ENCODE data around the gene SYTL5.
A peak's percentile ranks its signal among the peaks of the same experiment; 100 is the strongest.
"Not testable (repeated sequence)": the region's sequence is repeated elsewhere in the genome, so short reads cannot be mapped to it uniquely, and the experiment has no call there.

Gene SYTL5

DNA sequence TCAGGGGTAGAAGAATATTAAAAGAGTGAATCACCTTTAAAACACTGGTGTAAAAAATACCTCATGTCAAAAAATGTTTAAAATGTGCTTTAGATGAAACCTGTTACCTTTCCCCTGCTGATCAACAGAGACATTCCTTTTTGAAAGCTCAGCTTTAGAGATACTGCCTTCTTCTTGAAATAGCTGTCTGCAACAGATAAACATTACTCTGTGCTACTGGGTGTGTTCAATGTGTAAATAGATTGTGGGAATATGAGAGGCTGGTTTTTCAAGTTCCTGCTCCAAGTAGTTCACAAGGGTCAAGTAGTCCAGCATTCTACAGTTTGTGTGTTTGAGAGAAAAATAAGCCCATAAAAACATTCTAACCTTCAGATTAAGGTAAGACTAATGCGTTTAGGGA, at the start of gene SYTL5:
SYTL5 (plus strand) TSS at position 263 of the 400 bp plus-strand sequence. CDS start 27,337 bp downstream, outside the sequence.
- DNase-seq: no peak

DNA sequence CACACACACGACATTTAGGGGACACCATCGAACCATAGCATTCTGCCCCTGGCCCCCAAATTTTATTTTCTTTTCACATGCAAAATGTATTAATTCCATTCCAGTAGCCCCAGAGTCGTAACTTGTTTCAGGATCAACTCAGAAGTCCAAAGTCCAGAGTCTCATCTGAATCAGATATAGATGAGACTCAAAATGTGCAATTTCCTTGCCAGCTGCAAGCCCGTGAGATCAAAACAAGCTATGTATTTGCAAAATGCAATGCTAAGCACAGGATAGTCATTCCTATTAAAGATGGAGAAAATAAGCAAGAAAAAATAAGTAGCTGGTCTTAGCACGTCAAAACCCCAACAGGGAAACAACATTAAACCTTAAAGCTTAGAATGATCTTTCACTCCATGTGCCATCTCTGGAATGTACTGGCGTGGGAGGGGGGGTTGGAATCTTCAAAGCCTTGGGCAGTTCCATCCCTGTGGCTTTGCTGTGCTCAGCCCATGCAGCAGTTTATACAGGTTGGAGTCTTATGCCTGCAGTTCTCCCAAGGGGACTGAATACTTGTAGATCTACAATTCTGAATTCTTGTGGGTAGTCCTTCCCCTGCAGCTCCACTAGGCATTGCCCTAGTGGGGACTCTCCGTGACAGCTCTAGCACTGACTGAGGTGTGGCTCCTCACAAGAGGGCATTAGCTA, 47.7 kb upstream of the SYTL5 start:
- DNase-seq: no peak

DNA sequence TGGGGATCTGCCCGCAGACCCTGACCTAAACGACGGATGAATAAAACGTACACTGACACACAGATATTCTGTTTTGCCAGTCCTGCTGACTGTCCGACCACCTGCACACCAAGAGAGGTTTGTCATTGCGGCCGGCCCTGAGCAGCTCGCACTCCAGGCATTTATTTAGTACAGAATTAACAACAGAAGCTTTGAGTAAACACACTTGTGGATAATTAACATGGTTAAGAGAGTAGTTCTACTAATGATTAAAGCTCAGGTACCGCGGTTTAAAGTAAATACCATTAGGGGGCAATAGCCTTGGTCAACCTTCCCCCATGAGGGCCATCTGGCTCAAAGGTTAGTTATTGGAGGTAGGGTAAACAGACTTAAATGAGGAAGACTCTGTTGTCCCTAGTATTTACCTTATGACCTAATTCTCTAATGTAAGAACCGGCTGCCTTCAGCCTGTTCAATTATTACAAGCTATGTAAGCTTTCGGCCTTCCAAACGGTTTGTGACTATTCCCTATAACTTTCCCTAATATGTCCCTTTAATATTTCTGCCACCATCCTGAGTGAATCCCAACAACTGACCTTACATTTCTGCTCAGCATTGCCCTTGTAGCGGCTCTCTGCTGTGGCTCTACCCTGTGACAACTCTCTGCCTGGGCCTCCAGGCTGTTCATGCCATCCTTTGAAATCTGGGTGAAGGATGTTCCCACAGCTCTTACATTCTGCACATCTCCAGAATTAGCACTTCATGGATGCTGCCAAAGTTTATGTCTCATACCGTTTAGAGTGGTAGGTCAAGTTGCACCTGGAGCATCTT, 46.9 kb upstream of the SYTL5 start:
- no peak for DNase-seq

DNA sequence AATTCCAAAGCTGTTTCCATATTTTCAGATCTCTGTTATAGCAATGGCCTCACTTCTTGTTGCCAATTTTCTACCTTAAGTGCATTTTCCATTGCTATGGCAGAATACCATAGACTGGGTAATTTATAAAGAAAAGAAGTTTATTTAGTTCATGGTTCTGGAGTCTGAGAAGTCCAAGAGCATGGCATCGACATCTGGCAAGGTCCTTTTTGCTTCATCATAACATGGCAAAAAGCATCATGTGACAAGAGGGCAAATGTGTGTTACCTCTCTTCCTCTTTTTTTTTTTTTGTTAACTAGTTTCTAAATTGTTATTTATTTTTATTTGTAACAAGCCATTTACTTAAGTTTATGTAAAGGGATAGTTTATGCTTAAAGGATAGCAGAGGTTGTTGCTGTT, 45.2 kb upstream of the SYTL5 start:
- no peak for DNase-seq

DNA sequence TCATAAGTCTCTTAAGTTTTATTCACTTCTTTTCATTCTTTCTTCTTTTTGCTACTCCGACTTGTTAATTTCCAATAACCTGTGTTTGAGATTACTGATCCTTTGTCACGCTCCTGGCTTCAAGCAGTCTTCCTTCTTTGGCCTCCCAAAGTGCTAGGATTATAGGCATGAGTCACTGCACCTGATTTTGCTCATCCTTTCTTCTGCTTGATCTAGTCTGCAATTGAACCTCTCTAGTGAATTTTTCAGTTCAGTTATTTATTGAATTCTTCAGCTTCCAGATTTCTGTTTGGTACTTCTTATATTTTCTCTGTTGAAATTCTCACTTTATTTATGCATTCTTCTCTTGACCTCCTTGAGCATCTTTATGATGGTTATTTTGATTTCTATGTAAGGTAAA, 38.6 kb upstream of the SYTL5 start:
- no peak for DNase-seq

DNA sequence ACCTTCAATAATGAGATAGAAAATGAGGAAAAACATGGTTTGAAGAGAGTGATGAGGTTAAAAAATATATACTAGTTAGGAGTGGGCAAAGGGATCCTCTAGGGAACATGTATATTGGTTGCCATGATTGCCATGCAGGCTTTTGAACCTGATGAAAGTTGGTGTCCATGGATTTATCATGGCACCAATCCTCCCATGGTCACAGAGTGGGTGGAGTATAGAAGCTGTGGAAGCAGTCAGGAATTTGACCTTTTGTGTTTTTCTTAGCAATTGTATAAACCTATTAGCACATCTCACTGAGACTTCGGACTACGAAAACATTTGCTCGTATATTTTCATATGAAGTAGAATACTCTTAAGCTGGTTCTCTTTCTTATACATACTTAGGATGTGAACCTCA, 30.9 kb upstream of the SYTL5 start:
- DNase-seq: no peak

DNA sequence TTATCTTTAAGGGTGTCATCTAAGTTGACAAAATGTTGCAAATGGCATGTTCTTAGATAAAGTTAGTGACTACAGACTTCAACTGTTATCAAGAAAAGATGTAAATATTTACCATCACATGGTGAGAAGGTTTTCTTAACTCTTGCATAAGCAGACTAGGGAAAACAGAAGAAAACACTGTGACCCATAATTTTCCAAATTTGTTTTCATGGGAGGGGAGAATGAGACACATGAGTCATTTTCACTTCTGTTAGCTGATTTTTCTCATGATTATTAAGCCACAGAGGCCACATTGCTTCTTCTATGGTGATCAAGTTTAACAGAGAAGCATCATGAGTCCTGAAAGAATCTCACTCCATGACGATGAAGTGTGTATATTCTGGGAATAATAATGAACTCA, 30.2 kb upstream of the SYTL5 start:
- DNase-seq: no peak

DNA sequence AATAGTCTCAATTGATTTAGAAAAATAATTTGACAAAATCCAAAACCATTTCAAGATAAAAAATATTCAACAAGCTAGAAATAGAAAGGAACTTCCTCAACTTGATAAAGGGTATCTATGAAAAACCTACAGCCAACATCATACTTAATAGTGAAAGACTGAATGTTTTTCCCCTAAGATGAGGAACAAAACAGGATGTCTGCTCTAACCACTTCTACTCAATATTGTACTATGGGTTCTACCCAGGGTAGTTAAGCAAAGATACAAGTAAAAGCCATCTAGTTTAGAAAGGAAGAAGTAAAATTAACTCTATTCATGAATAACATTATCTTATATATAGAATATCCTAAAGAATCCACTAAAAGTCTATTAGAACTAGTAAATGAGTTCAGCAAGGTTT, 21.5 kb upstream of the SYTL5 start:
- DNase-seq: no peak

DNA sequence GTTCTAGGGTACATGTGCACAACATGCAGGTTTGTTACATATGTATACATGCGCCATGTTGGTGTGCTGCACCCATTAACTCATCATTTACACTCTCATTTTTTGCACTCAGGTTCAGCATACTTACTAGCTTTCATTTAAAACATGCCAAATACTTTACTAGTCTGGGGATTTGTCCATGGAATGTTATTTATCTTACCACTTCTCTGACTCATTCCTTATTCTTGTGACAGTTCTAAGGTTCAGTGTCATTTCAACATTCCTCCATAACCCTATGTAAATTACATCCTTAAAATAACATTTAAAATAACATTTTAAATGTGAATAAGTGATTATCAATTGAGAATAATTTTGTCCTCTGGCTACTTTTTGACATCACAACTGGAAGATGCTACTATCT, 19.5 kb upstream of the SYTL5 start:
- no peak for DNase-seq

DNA sequence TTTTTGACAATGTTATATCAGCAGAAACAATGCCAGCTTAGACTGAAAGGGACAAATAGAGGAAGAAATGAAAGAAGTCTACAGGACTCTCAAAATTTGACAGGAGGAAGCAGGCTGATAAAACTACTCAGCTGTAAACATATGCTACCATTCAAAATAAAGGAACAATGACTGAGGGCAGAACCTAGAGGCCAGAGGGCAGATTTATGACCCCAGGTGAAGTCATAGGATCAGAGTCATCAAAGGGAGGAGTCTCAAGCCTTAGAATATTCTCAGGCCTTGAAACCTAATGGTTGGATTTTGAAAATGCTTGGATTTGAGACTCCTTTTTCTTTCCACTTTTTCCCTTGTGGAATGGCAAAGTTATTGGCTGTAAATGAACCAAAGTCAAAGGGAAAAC, 17.0 kb upstream of the SYTL5 start:
- DNase-seq: no peak

DNA sequence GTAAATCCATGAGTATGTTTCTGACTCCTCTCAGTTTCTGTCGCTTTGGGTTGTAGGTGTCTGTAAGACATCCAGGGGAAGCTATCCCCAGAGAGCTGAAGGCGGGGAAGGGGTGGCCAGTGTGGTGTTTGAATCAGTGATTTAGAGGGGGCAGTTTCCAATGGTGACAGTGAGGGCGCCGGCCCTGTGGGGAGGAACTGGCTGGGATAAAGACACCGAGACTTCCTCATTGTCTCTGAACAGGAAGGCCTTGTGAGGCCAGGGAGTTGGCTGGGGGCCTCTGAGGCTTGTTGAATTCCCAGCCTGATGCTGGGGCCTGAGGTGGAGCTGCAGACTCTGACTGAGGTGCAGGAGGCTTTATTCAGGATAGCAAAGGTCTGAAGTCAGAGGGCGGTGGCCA, 15.1 kb upstream of the SYTL5 start:
- not testable (repeated sequence) for DNase-seq

DNA sequence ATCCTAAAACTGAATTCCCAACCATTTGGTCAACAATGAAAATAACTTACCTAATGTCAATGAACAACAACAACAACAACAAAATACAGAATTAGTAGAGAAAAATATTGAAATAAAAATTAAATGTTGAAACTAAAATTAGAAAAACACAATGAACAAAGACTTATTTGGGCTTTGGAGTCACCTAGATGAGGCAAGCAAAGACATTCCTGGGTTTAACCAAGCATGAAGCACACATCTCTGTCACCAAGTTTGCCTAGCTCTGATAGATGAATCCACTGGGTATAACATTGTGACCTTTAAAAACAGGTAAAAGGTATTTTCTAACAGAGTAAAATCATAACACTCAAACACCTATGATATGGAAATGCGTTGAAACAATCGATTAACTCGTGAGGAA, 13.2 kb upstream of the SYTL5 start:
- no peak for DNase-seq

DNA sequence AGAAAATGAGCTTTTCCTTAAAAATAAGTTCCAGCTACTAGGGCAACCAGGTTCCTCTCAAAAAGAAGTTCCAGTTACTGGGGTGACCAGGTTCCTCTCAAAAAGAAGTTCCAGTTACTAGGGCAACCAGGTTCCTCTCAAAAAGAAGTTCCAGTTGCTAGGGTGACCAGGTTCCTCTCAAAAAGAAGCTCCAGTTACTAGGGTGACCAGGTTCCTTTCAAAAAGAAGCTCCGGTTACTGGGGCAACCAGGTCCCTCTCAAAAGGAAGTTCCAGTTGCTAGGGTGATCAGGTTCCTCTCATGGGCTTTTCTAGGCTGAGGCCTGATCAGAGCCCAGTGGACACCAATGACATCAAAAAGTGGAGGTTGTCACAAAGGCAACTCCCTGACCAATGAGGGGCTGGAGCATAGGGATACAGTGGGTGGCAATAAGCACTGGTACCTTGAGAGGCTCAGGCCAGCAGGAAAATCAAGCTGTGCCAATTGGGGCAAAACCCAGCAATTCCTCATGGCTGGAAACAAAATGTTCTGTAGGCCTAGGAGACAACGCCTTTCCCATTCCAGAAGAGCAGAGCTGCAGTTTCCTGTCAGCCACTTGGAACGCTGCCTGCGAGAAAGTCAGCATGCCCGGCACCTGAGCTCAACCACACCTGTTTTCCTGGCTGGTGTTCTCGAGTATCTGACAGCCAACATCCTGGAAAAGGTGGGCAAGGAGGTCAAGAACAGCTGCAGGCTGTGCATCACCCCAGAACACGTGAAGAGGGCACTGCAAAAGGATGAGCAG, 12.3 kb upstream of the SYTL5 start:
- peak; percentile 49 for DNase-seq

DNA sequence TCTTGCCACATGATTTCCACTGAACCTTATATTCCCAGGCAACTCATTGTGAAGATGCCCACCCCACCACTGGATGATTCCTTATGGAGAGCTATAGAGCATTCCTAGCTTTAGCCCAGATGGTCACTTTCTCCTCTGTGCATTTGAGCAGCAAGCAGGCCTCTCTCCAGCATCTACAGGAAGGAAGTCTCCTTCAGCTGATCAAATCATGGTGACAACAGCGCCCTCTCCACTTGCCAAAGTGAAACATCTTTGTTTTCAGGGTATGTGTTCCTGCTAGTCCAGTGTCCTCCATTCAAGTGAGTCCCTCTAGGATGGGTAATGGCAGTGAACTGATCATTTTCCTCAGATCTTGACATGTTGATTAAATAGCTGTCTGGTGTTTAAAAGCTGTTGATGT, 10.9 kb upstream of the SYTL5 start:
- no peak for DNase-seq

DNA sequence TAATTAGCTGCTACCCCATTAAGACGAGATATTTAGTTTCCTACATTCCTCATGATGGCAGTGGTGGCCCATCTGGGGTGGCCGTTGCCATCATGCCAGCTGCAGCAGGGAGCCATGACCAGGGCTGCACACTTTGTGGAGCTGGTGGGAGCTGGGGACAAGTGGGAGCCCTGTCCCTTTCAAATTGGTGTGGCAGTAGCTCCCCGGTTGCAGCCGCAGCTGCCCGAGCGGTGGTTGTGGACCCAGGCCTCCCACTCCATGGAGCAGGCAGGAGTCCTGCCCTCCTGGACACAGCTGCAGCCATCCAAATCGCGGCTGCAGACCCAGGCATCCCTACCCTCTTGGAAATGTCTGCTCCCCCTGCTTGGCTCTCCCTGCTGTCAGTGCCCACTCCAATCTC, 9.3 kb upstream of the SYTL5 start:
- DNase-seq: no peak

DNA sequence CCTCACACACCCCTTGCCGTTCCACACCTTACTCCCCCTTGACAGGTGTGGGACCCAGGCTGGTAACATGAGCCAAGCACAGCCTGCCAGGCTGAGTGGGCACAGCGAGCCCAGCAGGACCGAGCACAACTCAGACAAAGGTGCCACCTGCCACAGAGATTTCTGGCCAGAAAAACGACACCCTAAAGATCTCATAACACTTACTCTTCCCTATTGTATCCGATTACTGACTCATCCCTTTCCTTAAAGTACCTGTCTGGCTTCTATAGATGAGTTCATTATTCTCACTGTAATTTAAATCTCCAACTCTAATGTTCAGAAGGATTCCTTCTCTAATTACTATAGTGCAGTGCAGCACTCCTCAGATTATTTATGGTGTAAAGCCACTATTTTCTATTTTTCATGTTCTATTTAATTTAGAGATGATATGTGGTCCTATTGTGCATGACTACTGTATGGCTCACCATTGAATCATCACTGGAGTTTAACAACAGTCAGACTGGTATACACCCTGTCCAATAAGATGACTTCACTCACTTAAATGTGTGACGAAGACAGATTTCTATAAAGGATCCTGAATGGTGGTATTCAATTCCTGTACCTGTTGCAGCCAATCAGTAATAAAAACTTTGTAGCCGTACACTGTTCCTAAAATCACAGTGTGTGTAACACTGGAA, 7.6 kb upstream of the SYTL5 start:
- no peak for DNase-seq

DNA sequence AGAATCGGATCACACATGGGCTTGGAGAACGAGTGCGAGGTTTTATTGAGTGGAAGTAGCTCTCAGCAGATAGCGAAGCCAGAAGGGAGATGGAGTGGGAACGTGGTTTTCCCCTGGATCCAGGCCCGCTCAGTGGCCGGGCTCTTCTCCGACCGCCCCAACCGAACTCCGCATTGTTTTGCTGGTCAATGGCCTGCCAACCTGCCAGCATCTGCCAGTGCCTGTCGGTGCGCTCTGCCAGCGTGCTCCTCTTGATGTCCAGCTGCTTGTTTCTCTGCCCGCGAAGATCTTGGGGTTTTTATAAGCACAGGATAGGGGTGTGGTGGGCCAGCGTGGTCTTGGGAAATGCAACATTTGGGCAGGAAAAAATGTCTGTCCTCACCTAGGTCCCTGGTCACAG, 5.6 kb upstream of the SYTL5 start:
- DNase-seq: no peak

DNA sequence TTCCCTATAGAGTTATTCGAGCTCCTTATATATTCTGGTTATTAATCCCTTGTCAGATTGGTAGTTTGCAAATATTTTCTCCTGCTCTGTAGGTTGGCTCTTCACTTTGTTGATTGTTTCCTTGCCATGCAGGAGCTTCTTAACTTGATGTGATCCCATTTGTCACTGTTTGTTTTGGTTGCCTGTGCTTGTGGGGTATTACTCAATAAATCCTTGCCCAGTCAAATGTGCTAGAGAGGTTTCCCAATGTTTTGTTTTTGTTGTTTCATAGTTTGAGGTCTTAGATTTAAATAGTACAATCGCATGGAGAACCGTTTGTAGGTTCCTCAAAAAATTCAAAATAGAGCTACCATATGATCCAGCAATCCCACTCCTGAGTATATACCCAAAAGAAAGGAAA, 2.3 kb upstream of the SYTL5 start:
- no peak for DNase-seq

DNA sequence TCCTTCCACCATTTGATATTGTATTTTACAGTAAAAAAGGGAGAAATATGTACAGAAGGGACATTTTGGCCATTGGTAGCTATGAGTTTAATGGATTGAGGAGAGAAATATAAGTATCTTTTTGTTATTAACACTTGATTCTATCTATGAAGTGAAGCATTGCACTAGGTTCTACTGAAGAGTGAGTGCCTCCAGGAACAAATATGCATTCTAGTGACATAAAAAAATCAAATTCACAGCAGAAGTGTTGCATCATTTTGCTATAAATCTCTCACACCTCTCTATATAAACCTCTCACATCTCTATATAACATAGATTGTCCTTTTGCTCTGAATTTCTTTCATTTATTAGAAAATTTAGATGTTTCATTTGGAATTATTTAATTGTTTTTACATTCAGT, 425 bp downstream of the SYTL5 start:
- DNase-seq: no peak

DNA sequence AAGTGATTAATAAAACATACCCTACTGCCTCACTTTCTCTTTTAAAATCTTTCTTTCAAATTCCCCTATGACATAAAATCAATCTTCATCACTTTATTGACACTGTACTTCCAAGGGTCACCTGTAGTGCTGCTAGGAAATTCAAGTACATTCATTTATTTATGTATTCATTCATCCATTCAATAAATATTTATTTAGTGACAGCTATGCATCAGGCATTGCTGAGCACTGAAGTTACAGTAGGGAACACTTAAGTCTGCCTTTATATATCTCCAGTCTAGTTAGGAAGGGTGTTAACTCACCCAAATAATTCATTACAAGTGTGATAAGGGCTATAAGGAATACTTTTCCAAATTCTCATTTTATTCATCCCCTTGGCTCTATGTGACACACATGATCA, 2.3 kb downstream of the SYTL5 start:
- DNase-seq: no peak

DNA sequence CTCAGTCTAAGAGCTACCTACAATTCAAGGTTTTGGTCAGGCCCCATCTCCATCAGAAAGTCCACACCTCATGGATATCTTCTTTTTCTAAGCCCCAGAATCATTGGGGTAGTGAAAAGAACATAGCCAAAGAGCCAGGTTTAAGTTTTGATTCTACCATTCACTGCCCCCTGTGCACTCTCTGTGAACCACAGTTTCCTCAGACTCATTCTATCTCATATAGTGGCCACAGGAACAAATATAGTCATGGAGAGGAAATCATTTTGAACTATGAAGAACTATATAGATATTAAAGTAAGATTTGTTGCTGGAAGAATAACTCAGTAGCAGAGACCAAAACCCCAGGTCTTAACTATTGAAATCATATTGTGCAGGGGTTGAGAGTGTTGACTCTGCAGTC, 3.3 kb downstream of the SYTL5 start:
- DNase-seq: no peak

DNA sequence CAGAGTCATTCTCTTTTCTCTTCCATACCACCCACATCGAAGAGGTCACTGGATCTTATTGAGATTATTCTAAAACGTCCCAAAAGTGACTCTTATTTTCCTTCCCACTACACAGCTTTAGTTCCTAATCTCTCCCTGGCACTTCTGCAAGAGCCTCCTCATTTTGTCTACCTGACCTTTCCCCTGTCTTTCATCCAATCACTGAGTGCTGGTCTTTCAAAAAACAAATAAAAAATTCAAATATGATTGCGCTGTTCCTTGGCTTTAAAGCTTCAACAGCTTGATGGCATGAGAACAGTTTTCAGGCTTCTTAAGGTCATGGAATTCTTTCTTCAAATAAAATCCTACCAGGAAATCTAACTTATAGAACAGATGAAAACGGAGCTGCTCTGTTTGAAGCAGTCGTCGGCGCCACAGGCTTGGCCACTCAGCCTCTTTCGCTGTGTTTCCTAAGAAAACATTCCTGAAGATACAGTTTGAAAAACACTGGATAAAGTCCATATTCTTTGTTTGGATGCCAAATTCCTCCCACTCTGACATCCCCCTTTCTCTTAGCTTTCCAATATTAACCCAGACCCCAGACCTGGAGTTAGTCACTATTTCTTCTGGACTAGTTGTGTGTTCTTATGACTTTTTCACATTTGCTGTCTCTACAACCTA, 12.5 kb downstream of the SYTL5 start:
- no peak for DNase-seq

DNA sequence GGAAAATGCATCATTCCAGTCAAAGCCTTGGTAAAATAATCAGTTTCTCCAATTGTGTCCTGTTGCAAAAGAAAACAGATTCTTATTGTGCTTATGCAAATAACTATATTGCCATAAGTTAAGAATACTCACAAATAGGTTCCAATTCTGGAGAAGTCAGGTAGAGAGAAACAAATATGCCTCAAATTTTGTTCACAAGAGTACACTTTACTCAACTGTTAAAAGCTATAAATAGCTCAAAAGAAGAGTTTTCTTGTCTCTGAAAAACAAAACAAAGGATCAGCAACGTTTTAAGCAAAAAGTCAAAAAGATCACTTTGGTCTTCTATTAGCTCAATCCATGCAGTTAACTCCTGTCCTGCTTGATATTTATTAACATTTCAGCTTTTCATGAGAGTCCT, 21.9 kb downstream of the SYTL5 start:
- DNase-seq: no peak

Data from CD4-positive, alpha-beta T cell treated with Interleukin-21 for 1 hour (primary cell).